Activated CD4-positive, alpha-beta T cell treated with anti-CD3 and anti-CD28 coated beads for 36 hours (primary cell): ENCODE data around the gene EPB41L3. TPM values are rescaled to one million over a fixed set of nuclear protein-coding genes. Genes with fewer than 3 reads are reported as not detected.
"Not testable (repeated sequence)": the region's sequence is repeated elsewhere in the genome, so short reads cannot be mapped to it uniquely, and the experiment has no call there.

Experiments
- ATAC-seq: fragments of 200-7000 bp; cut with Tn5 transposase; one replicate; pipeline ENCODE4 v1.10.0; 2021; ENCODE audit warnings: mild to moderate bottlenecking, moderate library complexity
- CTCF ChIA-PET: fragments of 350-600 bp; sonication (Branson Sonifier 250); formaldehyde crosslinking; loops from one replicate; lab custom pipeline; 2021; ENCODE audit warnings: antibody characterized with exemption; lab: Charles Lee
- POLR2A ChIA-PET: fragments of 350-600 bp; sonication (Branson Sonifier 250); formaldehyde crosslinking; loops from one replicate; lab custom pipeline; 2021; ENCODE audit warnings: antibody characterized with exemption, inconsistent platforms; lab: Charles Lee
- DNase-seq: peaks from one replicate; pipeline ENCODE4 v3.0.0-alpha.2; 2020
- H3K27ac Mint-ChIP-seq: one replicate; pipeline ENCODE4 v1.8.0; 2021; ENCODE audit warnings: mixed read lengths
- H3K27me3 Mint-ChIP-seq: one replicate; pipeline ENCODE4 v1.8.0; 2021; ENCODE audit warnings: mixed read lengths
- H3K36me3 Mint-ChIP-seq: one replicate; pipeline ENCODE4 v1.8.0; 2021; ENCODE audit warnings: low read depth, mixed read lengths
- H3K4me1 Mint-ChIP-seq: one replicate; pipeline ENCODE4 v1.8.0; 2021; ENCODE audit warnings: mixed read lengths
- H3K4me3 Mint-ChIP-seq: one replicate; pipeline ENCODE4 v1.8.0; 2021; ENCODE audit warnings: mild to moderate bottlenecking, moderate library complexity, mixed read lengths
- H3K9me3 Mint-ChIP-seq: one replicate; pipeline ENCODE4 v1.8.0; 2021; ENCODE audit warnings: low read depth, mixed read lengths
- intact Hi-C, 2 experiments: fragments of 100-400 bp; cut with DNase I in 1 of 2; cut with micrococcal nuclease in 1 of 2; formaldehyde crosslinking; loops; one replicate each; pipeline versions ENCODE4 v1.14.2 to v1.15.1; 2022 to 2024; cut with DNase I, micrococcal nuclease
- total RNA-seq, 2 experiments: library from RNA; stranded (reverse); gene quantifications; one replicate each; pipeline ENCODE4 v1.2.3, GENCODE V29; 2021

EPB41L3 gene
- total RNA-seq, 2 experiments from 2014 or later, result 10.4 to 13.4 TPM

DNA sequence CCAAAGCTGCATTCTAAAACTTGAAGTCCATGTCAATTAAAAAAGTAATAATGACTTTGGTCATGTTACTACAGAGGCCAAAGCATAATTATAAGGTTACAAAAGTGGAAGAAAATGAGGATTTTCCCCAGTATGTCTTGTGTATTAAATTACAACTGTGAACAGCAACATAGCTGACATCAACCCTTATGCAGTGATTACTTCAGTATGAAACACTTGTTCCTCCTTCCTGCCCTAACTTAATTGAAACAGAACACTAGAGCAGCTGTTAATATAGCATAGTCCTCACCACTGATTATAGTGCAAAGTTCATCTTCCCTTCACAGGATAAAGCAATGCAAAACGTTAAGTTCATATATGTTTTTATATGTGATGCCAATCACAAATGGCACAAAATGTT lies 29.9 kb downstream of the EPB41L3 start:
- Mint-ChIP-seq H3K36me3 (no peaks in the 10 kb centered on the region), H3K9me3 (no peaks in the 10 kb centered on the region), H3K27ac (no peak overlapping the region), H3K27me3 (peaks cover 2% of the 10 kb centered on the region), H3K4me1 (peaks cover 10% of the 10 kb centered on the region), H3K4me3 (no peak overlapping the region)
- POLR2A ChIA-PET, result no interaction called here
- CTCF ChIA-PET, result no interaction called here
- ATAC-seq (no peak), DNase-seq (no peak)
- intact Hi-C loops, result loop anchor here in 1 of 2 experiments (2.0 kb wide), 1 partner anchor 21 kb away; no protein-coding TSS in a partner anchor

DNA sequence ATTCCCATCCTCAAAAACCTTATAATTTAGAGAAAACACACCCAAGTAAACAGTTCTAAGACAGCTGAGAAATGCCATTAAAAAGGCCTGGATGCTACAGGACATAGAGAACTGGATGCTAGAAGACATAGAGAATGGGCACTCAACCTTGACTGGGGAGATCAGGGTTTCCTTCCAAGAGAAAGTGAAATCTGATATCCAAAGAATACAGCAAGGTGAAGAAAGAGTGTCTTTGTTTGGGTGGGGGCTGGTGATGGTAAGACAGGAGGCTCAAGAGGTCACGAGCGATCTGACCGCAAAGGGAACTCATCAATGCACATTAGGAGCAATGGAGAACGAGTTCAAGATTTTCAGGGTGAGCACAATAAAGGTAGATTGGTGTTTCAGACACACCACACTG lies 31.6 kb downstream of the EPB41L3 start:
- H3K27me3 Mint-ChIP-seq, result no peaks in the 10 kb centered on the region
- intact Hi-C loops, result loop anchor here in 1 of 2 experiments (2.0 kb wide), 1 partner anchor 19 kb away; no protein-coding TSS in a partner anchor
- H3K9me3 Mint-ChIP-seq, result no peaks in the 10 kb centered on the region
- ChIA-PET POLR2A (no interaction called here), CTCF (no interaction called here)
- DNase-seq (no peak), ATAC-seq (no peak)
- H3K27ac Mint-ChIP-seq, result no peak overlapping the region
- peaks cover 10% of the 10 kb centered on the region for H3K4me1 Mint-ChIP-seq
- no peak overlapping the region for H3K4me3 Mint-ChIP-seq
- no peaks in the 10 kb centered on the region for H3K36me3 Mint-ChIP-seq

DNA sequence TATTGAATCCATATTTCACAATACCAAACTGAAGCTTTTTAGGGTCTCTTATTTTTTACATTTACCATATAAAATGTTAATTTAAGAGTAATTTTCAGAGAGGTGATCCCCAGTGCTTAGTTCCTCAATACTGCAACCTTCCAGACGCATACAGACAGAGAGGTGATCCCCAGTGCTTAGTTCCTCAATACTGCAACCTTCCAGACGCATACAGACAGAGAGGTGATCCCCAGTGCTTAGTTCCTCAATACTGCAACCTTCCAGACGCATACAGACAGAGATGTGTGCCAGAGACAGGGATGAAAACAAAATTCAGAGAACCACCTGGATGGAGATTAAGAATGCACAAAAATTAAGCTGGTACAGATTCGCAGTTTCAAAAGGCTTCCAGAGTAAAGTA lies 32.3 kb downstream of the EPB41L3 start:
- H3K9me3 Mint-ChIP-seq, H3K27me3 Mint-ChIP-seq, H3K36me3 Mint-ChIP-seq, H3K4me3 Mint-ChIP-seq, DNase-seq, POLR2A ChIA-PET, H3K27ac Mint-ChIP-seq, intact Hi-C loops, ATAC-seq, CTCF ChIA-PET: not testable (repeated sequence)
- peaks cover 10% of the 10 kb centered on the region for H3K4me1 Mint-ChIP-seq

DNA sequence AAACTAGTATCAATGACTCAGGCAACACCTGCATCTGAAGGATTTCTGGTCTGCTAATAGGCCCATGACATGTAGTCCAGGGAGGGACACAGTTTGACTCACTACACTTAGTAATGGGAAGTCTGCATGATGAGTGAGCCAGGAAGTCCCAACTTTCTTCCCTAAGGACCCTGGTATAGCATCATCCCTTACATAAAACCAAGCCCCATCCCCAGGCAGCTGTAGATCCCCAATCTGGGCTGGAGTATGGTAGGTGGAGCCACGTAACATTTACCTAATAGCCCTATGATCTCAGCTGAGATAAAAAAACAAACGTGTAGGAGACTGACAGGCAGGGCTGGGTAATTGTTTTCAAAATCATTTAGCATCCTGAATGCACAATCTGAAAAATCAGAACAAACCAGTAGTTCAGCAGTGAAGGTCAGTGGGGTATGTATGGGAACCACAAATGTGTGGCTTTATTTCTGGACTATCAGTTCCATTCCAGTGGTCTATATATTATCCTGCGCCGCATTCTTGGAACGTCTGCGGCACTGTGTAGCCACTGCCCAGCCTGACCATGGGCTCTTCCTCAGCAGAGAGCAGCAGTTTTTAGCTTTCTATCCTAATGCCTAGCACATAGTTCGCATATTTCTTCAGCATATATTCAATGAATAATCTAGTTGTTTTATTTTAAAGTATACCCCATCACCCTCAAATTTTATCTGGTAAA lies 33.5 kb downstream of the EPB41L3 start:
- Mint-ChIP-seq H3K27me3 (peaks cover 6% of the 10 kb centered on the region), H3K9me3 (no peaks in the 10 kb centered on the region), H3K4me3 (no peak overlapping the region), H3K27ac (no peak overlapping the region), H3K36me3 (no peaks in the 10 kb centered on the region), H3K4me1 (peaks cover 2% of the 10 kb centered on the region)
- intact Hi-C loops, result no loop called here
- no peak for DNase-seq
- no peak for ATAC-seq
- ChIA-PET POLR2A (no interaction called here), CTCF (interaction anchor here (1.4 kb wide), 1 partner anchor 20 kb away, joined by 3 read pairs; no protein-coding TSS in a partner anchor)

DNA sequence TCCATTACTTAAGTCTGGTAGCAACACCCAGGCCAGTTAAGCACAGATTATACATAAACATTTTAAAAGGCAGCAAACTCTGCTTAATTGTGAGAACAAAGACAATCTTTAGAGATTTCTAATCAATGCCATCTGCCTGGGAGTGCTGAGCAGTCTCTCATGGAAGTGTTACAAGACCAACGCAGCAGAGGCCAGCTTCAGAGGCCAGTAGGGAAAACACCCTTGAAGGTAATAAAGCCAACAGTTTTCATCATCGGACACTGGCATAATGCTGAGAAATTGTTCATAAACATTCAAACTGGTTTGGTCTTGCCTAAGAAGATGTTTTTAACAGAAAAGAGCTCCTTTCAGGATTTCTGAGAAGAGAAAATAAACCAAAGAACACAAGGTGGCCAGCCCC lies 35.0 kb downstream of the EPB41L3 start:
- no peaks in the 10 kb centered on the region for H3K4me1 Mint-ChIP-seq
- H3K36me3 Mint-ChIP-seq, result no peaks in the 10 kb centered on the region
- ATAC-seq, result no peak
- ChIA-PET CTCF (interaction anchor here (1.1 to 1.4 kb wide), 2 partner anchors 11 to 18 kb away, joined by 3 read pairs; no protein-coding TSS in a partner anchor), POLR2A (no interaction called here)
- intact Hi-C loops, result no loop called here
- no peak overlapping the region for H3K27ac Mint-ChIP-seq
- H3K4me3 Mint-ChIP-seq, result no peak overlapping the region
- DNase-seq, result no peak
- peaks cover 6% of the 10 kb centered on the region for H3K27me3 Mint-ChIP-seq
- no peaks in the 10 kb centered on the region for H3K9me3 Mint-ChIP-seq

DNA sequence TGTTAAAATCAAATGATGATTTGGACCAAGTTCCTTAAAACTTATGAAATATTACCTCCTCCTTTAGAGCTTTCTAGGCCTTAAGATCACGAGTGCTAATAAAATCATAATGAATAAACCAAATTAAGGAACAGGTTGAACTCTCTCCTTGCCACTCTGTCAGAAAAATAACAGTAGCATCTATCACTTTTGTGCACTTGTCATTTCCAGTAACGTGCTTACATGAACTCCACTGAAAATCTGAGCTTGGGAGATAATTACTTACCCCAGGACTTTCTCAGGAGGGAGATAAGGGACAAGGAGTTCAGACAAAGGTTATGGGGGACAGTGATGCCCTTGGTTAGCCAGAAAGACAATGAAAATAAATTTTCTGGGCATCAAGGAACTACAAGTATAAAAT lies 36.0 kb downstream of the EPB41L3 start:
- ChIA-PET POLR2A (no interaction called here), CTCF (no interaction called here)
- Mint-ChIP-seq H3K27me3 (peaks cover 6% of the 10 kb centered on the region), H3K4me1 (no peaks in the 10 kb centered on the region), H3K27ac (no peak overlapping the region), H3K9me3 (no peaks in the 10 kb centered on the region), H3K4me3 (no peak overlapping the region), H3K36me3 (no peaks in the 10 kb centered on the region)
- no peak for DNase-seq
- no peak for ATAC-seq
- intact Hi-C loops, result no loop called here

DNA sequence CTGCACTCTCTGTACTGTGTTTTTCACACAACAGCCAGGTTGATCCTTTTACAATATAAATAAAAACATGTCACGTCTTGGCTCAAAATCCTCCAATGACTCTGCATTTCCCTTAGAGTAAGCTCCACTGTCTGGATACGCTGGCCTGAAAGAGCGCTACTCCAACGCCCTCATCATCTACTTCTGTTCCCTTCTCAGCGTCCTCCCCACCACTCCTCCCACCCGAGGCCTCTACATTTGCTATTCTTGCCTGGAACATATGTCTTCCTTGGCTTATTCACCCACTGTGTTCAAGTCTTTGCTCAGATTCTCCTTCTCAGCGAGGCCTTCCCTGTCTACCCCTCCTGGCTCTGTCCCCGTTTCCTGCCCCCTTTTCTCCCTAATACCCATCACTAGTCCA lies 37.6 kb downstream of the EPB41L3 start:
- intact Hi-C loops, result no loop called here
- no peaks in the 10 kb centered on the region for H3K36me3 Mint-ChIP-seq
- ATAC-seq (no peak), DNase-seq (no peak)
- no peaks in the 10 kb centered on the region for H3K9me3 Mint-ChIP-seq
- CTCF ChIA-PET, result no interaction called here
- H3K27ac Mint-ChIP-seq, result no peak overlapping the region
- H3K27me3 Mint-ChIP-seq, result peaks cover 7% of the 10 kb centered on the region
- H3K4me1 Mint-ChIP-seq, result no peaks in the 10 kb centered on the region
- H3K4me3 Mint-ChIP-seq, result no peak overlapping the region
- POLR2A ChIA-PET, result no interaction called here

DNA sequence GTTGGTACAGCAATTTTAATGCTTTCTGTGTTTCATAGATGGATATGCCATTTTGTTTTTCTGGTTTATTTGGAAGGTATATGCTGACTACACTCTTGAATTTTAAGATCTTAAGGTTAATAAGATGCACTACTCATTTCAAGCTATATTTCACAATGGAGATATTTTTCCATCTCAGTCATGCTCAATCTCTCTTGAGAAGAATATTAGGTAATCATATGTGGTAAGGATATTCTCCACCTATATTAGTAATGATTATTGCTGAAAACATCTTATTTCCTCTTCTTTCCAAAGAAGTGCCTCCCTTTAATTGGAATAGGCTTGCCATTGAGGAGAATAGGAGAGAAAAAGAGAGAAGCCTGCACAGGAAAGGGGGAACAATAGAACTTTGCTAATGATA lies 40.1 kb downstream of the EPB41L3 start:
- ATAC-seq, result no peak
- Mint-ChIP-seq H3K27me3 (peaks cover 7% of the 10 kb centered on the region), H3K4me3 (no peak overlapping the region), H3K4me1 (peaks cover 5% of the 10 kb centered on the region), H3K9me3 (no peaks in the 10 kb centered on the region), H3K36me3 (no peaks in the 10 kb centered on the region), H3K27ac (no peak overlapping the region)
- POLR2A ChIA-PET, result no interaction called here
- intact Hi-C loops, result no loop called here
- DNase-seq, result no peak
- CTCF ChIA-PET, result interaction anchor here (0.8 to 1.5 kb wide), 2 partner anchors 12 to 48 kb away, joined by 3 read pairs; no protein-coding TSS in a partner anchor

DNA sequence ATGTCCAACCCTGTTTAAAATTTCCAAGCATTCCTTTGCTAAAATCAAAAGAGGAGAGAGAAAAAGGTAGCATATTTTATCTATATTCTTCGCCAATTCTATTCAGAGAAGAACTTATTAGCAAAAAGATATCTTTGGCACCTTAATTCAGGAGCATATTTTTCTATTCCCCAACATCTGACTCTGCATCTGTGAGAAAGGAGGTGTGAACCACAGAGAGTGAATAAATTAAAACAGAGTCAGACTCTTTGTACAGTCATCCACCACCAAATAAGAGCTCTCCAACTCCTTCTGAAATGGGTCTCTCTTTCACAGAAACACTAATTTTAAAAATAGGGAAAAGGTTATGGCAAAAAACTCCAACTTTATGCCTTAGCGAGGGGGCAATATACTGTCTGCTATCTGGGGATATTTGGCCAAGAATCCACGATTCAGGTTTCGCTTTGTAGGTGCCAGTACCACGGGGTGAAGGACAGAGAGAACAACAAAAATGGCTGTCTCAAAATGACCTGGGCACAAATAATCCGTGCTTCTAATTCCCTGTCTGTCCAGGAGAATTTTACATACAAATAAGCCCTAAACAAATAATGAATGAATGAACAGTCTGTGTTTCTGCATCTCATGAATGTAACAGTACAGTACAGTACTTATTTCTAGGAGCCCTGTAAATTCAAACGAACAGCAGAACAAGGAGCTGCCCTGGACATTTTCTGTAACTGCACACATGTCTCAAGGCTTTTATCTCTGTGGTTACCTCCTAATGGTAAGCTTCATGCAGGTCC lies 43.4 kb downstream of the EPB41L3 start:
- peaks cover 2% of the 10 kb centered on the region for H3K27me3 Mint-ChIP-seq
- no peak for ATAC-seq
- intact Hi-C loops, result no loop called here
- DNase-seq, result no peak
- ChIA-PET CTCF (interaction anchor here (0.5 to 1.0 kb wide), 2 partner anchors 9 to 31 kb away, joined by 3 to 4 read pairs; no protein-coding TSS in a partner anchor), POLR2A (no interaction called here)
- H3K27ac Mint-ChIP-seq, result no peak overlapping the region
- H3K4me3 Mint-ChIP-seq, result no peak overlapping the region
- no peaks in the 10 kb centered on the region for H3K9me3 Mint-ChIP-seq
- H3K4me1 Mint-ChIP-seq, result peaks cover 5% of the 10 kb centered on the region
- no peaks in the 10 kb centered on the region for H3K36me3 Mint-ChIP-seq

DNA sequence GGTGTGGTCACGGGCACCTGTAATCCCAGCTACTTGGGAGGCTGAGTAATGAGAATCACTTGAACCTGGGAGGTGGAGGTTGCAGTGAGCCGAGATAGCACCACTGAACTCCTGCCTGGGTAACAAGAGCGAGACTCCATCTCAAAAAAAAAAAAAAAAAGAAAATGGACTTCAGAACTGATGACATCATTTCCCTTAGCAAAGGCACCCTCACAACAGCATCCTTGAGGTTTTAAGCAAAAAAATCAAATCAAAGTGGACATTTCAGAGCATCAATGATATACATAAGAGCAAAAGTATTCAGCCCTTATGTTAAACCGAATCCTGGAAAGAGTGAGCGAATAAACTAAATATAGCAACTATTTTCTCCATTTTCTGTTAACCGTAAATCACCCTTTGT lies 45.3 kb downstream of the EPB41L3 start:
- H3K36me3 Mint-ChIP-seq, result no peaks in the 10 kb centered on the region
- ChIA-PET CTCF (no interaction called here), POLR2A (no interaction called here)
- H3K27ac Mint-ChIP-seq, result no peak overlapping the region
- intact Hi-C loops, result no loop called here
- ATAC-seq (no peak), DNase-seq (no peak)
- peaks cover 6% of the 10 kb centered on the region for H3K27me3 Mint-ChIP-seq
- peaks cover 12% of the 10 kb centered on the region for H3K4me1 Mint-ChIP-seq
- no peaks in the 10 kb centered on the region for H3K9me3 Mint-ChIP-seq
- H3K4me3 Mint-ChIP-seq, result no peak overlapping the region

DNA sequence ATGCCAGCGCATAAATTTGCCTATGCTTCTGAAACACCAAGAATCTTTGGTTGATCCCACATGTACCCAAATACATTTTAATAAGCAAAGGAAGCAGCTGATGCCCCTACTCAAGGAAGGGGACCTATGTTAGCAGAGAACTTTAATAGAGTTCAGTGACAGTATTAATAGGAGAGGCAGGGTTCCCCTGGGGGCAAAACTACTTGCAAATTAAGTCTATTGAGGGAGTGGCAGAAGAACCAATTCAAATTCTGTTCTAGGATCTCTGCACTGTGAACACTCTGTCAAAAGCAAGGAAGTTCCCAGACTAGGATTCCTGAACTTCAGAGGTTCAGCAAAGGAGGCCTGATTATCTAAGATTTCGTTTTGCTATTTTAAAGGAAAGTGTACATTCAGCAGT lies 47.5 kb downstream of the EPB41L3 start:
- POLR2A ChIA-PET, result no interaction called here
- DNase-seq, result no peak
- H3K36me3 Mint-ChIP-seq, result no peaks in the 10 kb centered on the region
- intact Hi-C loops, result no loop called here
- H3K9me3 Mint-ChIP-seq, result no peaks in the 10 kb centered on the region
- no peak overlapping the region for H3K27ac Mint-ChIP-seq
- CTCF ChIA-PET, result no interaction called here
- no peak overlapping the region for H3K4me3 Mint-ChIP-seq
- H3K4me1 Mint-ChIP-seq, result peaks cover 13% of the 10 kb centered on the region
- ATAC-seq, result no peak
- peaks cover 4% of the 10 kb centered on the region for H3K27me3 Mint-ChIP-seq
